HUES64 (cell line): ENCODE measurements around the gene CDCA3.

ENCODE experiments used
- H3K27ac ChIP-seq: 2 replicates; pipeline ENCODE4 v1.7.0; 2013; ENCODE audit warnings: low read depth, low read length, inconsistent platforms
- H3K27me3 ChIP-seq: 2 replicates; pipeline ENCODE4 v1.6.1; 2013; ENCODE audit warnings: mild to moderate bottlenecking, low read length; ENCODE audit not compliant: insufficient read depth
- H3K36me3 ChIP-seq: 2 replicates; pipeline ENCODE4 v1.6.1; 2013; ENCODE audit warnings: mild to moderate bottlenecking, low read length; ENCODE audit not compliant: insufficient read depth
- H3K4me1 ChIP-seq: 2 replicates; pipeline ENCODE4 v1.6.1; 2013; ENCODE audit warnings: mild to moderate bottlenecking, low read length, moderate library complexity; ENCODE audit not compliant: insufficient read depth
- H3K4me3 ChIP-seq: 2 replicates; pipeline ENCODE4 v1.5.1; 2013; ENCODE audit warnings: mild to moderate bottlenecking, low read length, moderate library complexity
- H3K9ac ChIP-seq: 2 replicates; pipeline ENCODE4 v1.6.1; 2013; ENCODE audit warnings: mild to moderate bottlenecking, low read depth, low read length
- H3K9me3 ChIP-seq: 2 replicates; pipeline ENCODE4 v1.6.1; 2013; ENCODE audit warnings: low read depth, low read length; ENCODE audit not compliant: insufficient read depth
- WGBS: fragments of 150-250, 120-280 bp; methylation state at CpG from one replicate; pipeline ENCODE4 v1.1.7; 2013; ENCODE audit warnings: missing lambda C conversion rate; 5-methylcytosine and 5-hydroxymethylcytosine counted together

The CDCA3 gene

GRCh38 chr12:6824085-6824775 lies 26.9 kb downstream of the CDCA3 start:
- H3K9ac ChIP-seq, result no peak overlapping the region
- H3K4me1 ChIP-seq, result peaks cover 41% of the 10 kb centered on the region
- H3K27ac ChIP-seq, result no peak overlapping the region
- no peaks in the 10 kb centered on the region for H3K36me3 ChIP-seq
- 90% methylated on average over 37 of the region's 37 CpGs for WGBS
- H3K27me3 ChIP-seq, result peaks cover 35% of the 10 kb centered on the region
- H3K4me3 ChIP-seq, result no peak overlapping the region
- H3K9me3 ChIP-seq, result no peaks in the 10 kb centered on the region

DNA sequence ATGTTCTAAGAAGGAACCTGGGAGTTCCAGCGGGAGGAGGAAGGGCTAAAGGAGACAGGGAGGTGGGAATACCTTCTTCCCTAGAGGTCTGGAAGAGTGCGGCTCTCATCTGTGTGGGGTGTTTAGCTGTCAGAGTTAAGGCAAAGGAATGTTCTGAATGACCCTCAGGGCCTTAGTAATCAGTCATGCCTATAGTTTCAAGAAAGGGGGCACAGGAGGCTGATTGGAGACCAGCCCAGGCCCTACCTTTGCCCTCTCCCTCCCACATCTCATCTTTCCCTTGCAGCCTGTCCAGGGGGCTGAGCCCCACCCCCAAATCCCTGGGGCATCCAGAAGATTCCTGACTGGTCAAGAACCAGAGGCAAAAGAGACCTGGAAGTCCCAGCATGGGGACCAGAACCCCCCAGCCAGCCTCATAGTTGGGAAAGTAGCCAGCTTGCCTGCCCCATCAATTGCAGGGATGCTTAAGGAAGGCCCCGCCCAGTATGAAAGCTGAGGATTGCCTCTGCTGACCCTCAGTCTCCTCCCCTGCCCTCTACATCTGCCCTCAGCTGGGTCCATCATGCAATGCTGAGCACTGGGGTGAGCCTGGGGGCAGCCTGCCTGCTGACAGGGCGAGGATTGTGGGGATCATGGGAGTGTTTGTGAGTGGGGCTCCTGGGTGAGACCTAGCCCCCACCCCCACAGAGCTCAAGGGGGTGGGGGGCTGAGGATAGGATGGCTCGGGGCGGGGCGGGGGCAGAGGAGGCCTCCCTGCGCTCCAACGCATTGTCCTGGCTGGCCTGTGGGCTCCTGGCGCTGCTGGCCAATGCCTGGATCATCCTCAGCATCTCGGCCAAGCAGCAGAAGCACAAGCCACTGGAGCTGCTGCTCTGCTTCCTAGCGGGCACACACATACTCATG lies 27.7 kb downstream of the CDCA3 start:
- Histone ChIP-seq H3K36me3 (no peaks in the 10 kb centered on the region), H3K4me1 (peaks cover 47% of the 10 kb centered on the region)
- 65% methylated on average over 11 of the region's 12 CpGs for WGBS

GRCh38 chr12:6822426-6823135 lies 28.5 kb downstream of the CDCA3 start:
- no peak overlapping the region for H3K9ac ChIP-seq
- no peaks in the 10 kb centered on the region for H3K36me3 ChIP-seq
- H3K27me3 ChIP-seq, result peaks cover 35% of the 10 kb centered on the region
- peaks cover 48% of the 10 kb centered on the region for H3K4me1 ChIP-seq
- H3K4me3 ChIP-seq, result peak overlapping the region; percentile 66
- no peak overlapping the region for H3K27ac ChIP-seq
- 36% methylated on average over 6 of the region's 7 CpGs for WGBS
- no peaks in the 10 kb centered on the region for H3K9me3 ChIP-seq

More for the DNA sequence above, 27.7 kb downstream of the CDCA3 start:
- H3K27me3 ChIP-seq, result peaks cover 35% of the 10 kb centered on the region
- no peak overlapping the region for H3K27ac ChIP-seq
- H3K4me3 ChIP-seq, result no peak overlapping the region
- no peaks in the 10 kb centered on the region for H3K9me3 ChIP-seq
- H3K9ac ChIP-seq, result no peak overlapping the region

DNA sequence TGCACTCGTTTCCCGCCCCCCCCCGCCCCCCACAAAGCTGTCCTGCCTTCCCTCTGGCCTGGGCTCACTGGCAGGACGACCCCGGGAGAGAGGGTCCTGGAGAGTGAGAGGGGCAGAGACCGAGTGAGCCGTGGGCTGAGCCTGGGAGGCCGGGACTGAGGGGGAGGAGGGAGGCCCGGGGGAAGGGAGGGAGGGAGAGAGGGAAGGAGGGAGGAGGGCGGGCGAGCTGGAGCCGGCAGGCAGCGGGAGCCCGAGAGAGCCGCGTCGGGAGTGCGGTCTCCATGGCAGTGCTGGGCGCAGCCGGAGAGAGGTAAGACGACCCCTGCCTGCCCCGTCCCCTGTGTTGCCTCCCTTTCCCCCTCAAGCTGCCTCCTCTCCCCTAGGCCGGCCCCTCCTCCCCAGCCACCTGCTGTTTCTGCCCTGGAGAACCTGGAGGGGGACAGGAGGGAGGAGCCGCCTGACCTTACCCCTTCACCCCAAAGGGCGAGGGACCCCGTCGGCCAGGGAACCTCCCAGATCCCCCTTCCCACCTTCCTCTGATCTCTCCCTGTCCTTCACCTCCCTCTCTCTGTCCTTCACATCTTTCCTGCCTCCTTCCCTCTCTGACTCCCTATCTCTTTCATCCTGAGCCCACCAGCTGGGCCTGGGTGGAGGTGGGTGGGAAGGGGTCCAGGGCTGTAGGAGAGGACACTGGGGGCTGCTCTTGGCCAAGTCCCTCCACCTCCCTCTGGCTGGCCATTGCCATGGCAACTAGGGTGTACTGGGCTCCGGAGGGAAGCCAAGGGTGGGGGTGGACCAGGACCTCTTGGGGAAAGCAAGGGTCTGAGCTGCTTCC lies 29.3 kb downstream of the CDCA3 start, which contains the start of gene GPR162:
GPR162 (plus strand) TSS at position 231 of the 835 bp plus-strand sequence. CDS start 2,078 bp downstream, outside the sequence.
- no peaks in the 10 kb centered on the region for H3K9me3 ChIP-seq
- peaks cover 44% of the 10 kb centered on the region for H3K4me1 ChIP-seq
- H3K36me3 ChIP-seq, result no peaks in the 10 kb centered on the region
- H3K9ac ChIP-seq, result peak within 1 kb of the TSS; percentile 18
- peak within 1 kb of the TSS; percentile 66 for H3K4me3 ChIP-seq
- WGBS, result under 1% methylated on average over 25 of the region's 28 CpGs
- peaks cover 35% of the 10 kb centered on the region for H3K27me3 ChIP-seq
- H3K27ac ChIP-seq, result no peak within 1 kb of the TSS

DNA sequence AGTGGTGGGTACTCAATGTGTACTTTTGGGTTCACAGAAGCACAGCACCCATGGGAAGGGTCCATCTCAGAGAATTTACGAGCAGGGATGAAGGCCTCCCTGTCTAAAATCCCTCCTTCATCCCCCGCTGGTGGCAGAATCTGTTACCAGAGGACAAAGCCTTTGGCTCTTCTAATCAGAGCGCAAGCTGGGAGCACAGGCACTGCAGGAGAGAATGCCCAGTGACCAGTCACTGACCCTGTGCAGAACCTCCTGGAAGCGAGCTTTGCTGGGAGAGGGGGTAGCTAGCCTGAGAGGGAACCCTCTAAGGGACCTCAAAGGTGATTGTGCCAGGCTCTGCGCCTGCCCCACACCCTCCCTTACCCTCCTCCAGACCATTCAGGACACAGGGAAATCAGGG lies 30.9 kb downstream of the CDCA3 start:
- Histone ChIP-seq H3K36me3 (no peaks in the 10 kb centered on the region), H3K4me1 (peaks cover 44% of the 10 kb centered on the region), H3K9ac (no peak overlapping the region), H3K4me3 (no peak overlapping the region; the same call in 1 of the 2 replicates), H3K9me3 (no peaks in the 10 kb centered on the region), H3K27me3 (peaks cover 35% of the 10 kb centered on the region), H3K27ac (no peak overlapping the region)
- WGBS, result 68% methylated on average over 5 of the region's 5 CpGs

DNA sequence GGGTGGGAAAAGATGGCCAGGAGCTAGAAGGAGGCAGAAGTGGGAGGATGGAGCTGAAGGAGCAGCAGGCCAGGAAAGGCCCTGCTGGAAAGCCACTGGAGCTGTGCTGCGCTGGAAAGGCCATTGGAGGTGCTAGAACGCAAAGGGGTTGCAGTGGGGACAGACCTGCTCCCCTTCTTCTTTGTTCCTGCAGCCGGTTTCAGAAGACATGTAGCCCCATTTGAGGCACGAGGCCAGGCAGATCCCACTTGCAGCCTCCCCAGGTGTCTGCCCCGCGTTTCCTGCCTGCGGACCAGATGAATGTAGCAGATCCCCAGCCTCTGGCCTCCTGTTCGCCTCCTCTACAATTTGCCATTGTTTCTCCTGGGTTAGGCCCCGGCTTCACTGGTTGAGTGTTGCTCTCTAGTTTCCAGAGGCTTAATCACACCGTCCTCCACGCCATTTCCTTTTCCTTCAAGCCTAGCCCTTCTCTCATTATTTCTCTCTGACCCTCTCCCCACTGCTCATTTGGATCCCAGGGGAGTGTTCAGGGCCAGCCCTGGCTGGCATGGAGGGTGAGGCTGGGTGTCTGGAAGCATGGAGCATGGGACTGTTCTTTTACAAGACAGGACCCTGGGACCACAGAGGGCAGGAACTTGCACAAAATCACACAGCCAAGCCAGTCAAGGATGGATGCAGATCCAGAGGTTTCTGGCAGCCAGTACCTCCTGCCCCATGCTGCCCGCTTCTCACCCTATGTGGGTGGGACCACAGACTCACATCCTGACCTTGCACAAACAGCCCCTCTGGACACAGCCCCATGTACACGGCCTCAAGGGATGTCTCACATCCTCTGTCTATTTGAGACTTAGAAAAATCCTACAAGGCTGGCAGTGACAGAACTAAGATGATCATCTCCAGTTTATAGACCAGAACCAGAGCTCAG lies 31.7 kb downstream of the CDCA3 start:
- 71% methylated on average over 13 of the region's 13 CpGs for WGBS
- H3K27me3 ChIP-seq, result peaks cover 29% of the 10 kb centered on the region
- H3K9me3 ChIP-seq, result no peaks in the 10 kb centered on the region
- no peak overlapping the region for H3K9ac ChIP-seq
- H3K4me1 ChIP-seq, result peaks cover 44% of the 10 kb centered on the region
- H3K27ac ChIP-seq, result no peak overlapping the region
- H3K4me3 ChIP-seq, result no peak overlapping the region
- no peaks in the 10 kb centered on the region for H3K36me3 ChIP-seq

GRCh38 chr12:6818645-6819044 lies 32.4 kb downstream of the CDCA3 start:
- Histone ChIP-seq H3K9me3 (no peaks in the 10 kb centered on the region), H3K36me3 (no peaks in the 10 kb centered on the region), H3K4me1 (peaks cover 44% of the 10 kb centered on the region), H3K27ac (no peak overlapping the region; the same call in 1 of the 2 replicates), H3K9ac (no peak overlapping the region), H3K4me3 (peak overlapping the region; percentile 5; the same call in 1 of the 2 replicates), H3K27me3 (peaks cover 24% of the 10 kb centered on the region)
- 72% methylated on average over 5 of the region's 5 CpGs for WGBS

- Histone ChIP-seq H3K27ac (no peak overlapping the region; the same call in 1 of the 2 replicates), H3K36me3 (no peaks in the 10 kb centered on the region), H3K9ac (no peak overlapping the region), H3K9me3 (no peaks in the 10 kb centered on the region), H3K4me3 (peak overlapping the region; percentile 5; the same call in 1 of the 2 replicates), H3K4me1 (peaks cover 42% of the 10 kb centered on the region), H3K27me3 (peaks cover 24% of the 10 kb centered on the region)
- 60% methylated on average over 10 of the region's 10 CpGs for WGBS
These were observed 32.9 kb downstream of the CDCA3 start for GRCh38 chr12:6818222-6818621.

- Histone ChIP-seq H3K4me3 (no peak overlapping the region), H3K9ac (no peak overlapping the region)
These were observed 33.4 kb downstream of the CDCA3 start for GRCh38 chr12:6817662-6818157.

More at GRCh38 chr12:6817662-6818157, 33.4 kb downstream of the CDCA3 start:
- Histone ChIP-seq H3K9me3 (no peaks in the 10 kb centered on the region), H3K4me1 (peaks cover 36% of the 10 kb centered on the region), H3K36me3 (no peaks in the 10 kb centered on the region), H3K27ac (no peak overlapping the region), H3K27me3 (peaks cover 19% of the 10 kb centered on the region)
- 90% methylated on average over 20 of the region's 20 CpGs for WGBS
